ENCODE results near the gene MEGF11. TPM values are rescaled to one million over a fixed set of nuclear protein-coding genes. Genes with fewer than 3 reads are reported as not detected.

MEGF11 gene
- total RNA-seq, 4 donors from 2014 or later, result 0.87 to 7.3 (median 4.9) TPM

DNA sequence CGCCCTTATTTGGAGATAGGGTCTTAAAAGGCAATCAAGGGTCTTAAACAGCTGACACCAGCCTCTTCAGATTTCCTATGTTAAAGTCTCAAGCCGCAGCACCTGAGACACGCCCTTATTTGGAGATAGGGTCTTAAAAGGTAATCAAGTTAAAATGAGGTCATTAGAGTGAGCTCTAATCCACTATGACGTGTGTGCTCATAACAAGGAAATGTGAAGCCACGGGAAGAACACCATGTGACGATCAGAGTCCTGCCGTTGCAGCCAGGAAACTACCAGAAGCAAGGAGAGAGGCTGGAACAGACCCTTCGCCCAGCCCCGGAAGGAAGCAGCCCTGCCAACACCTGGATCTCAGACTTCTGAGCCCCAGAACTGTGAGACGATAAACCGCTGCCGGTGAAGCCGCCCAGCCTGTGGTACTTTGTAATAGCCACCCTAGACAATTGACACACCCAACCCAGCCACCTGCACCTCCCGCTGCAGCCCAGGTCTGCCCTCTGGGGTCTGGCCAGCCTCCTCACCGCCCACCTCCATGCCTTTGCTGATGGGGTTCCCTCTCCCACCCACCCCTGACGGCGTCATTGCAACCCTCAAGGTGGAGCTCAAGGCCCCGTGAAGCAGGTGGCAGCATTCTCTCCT, 137.9 kb downstream of the MEGF11 start:
- Histone ChIP-seq H3K27ac (no peak overlapping the region), H3K36me3 (no peaks in the 10 kb centered on the region), H3K9me3 (no peaks in the 10 kb centered on the region), H3K4me3 (no peak overlapping the region), H3K27me3 (peaks cover 0 to 15% of the 10 kb centered on the region in 2 donors), H3K4me1 (no peaks in the 10 kb centered on the region)
- DNase-seq (ENCODE audit: low spot score in 2 of 2), result no peak
- WGBS, 2 donors, result 56 to 66% methylated on average over 18 of the region's 18 CpGs
- no peak for TF ChIP-seq POLR2A (IDR thresholded peaks at IDR 0.05)

DNA sequence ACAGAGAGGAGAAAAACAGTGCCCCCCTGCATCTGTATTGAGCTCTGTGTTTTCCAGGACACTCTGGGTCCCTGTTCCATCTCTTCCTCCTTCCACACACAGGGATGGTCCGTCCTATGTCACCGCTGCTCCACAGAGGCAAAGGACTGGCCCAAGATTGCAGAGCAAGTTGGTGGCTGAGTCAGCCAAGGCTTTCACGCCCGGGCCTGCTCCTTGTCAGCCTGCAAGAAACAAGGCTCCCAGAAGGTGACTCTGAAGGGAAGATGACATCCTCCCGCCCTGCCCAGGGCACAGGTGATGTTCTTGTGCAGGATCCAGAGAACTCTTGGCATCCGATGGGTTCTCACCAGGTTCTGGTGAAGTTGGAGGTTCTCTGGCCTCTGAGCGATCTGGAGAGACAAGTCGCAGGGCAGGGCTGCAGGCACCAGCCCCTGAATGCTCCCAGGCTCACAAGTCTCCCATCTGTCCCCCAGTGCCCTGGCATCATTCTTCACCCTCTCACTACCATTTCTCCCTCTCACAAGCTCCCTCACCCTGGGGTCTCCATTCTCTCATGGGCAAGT, 138.6 kb downstream of the MEGF11 start:
- Histone ChIP-seq H3K4me1 (no peaks in the 10 kb centered on the region), H3K36me3 (no peaks in the 10 kb centered on the region), H3K27ac (no peak overlapping the region), H3K27me3 (peaks cover 0 to 20% of the 10 kb centered on the region in 2 donors), H3K9me3 (no peaks in the 10 kb centered on the region), H3K4me3 (no peak overlapping the region)
- DNase-seq (ENCODE audit: low spot score in 2 of 2), result no peak
- TF ChIP-seq, protein P1, sequence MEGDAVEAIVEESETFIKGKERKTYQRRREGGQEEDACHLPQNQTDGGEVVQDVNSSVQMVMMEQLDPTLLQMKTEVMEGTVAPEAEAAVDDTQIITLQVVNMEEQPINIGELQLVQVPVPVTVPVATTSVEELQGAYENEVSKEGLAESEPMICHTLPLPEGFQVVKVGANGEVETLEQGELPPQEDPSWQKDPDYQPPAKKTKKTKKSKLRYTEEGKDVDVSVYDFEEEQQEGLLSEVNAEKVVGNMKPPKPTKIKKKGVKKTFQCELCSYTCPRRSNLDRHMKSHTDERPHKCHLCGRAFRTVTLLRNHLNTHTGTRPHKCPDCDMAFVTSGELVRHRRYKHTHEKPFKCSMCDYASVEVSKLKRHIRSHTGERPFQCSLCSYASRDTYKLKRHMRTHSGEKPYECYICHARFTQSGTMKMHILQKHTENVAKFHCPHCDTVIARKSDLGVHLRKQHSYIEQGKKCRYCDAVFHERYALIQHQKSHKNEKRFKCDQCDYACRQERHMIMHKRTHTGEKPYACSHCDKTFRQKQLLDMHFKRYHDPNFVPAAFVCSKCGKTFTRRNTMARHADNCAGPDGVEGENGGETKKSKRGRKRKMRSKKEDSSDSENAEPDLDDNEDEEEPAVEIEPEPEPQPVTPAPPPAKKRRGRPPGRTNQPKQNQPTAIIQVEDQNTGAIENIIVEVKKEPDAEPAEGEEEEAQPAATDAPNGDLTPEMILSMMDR (IDR thresholded peaks at IDR 0.05), result no peak
- TF ChIP-seq POLR2A (IDR thresholded peaks at IDR 0.05) (no peak), EP300 (IDR thresholded peaks at IDR 0.05) (no peak)
- 89 to 90% methylated on average over 6 to 8 of the region's 8 CpGs for WGBS, 2 donors

DNA sequence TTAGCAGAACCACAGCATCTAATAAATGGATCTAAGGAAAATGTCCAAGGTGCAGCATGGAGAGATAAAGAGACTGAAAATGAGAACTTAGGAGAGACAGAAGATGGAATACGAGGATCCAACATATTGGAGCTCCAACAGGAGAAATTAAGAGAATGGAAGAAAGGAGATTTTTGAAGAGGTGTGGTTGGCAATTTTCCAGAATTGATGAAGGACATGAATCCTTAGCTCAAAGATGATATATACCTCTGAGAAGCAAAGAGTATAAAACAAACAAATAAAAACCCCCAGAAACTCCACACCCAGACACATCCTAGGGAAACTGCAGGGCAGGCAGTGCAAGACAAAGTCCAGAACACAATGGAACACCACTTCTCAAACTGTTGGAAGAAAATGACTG, 141.2 kb downstream of the MEGF11 start:
- 72 to 89% methylated on average over 1 of the region's 1 CpG for WGBS, 2 donors
- H3K36me3 ChIP-seq, result no peaks in the 10 kb centered on the region
- no peak for DNase-seq (ENCODE audit: low spot score in 2 of 2)
- no peaks in the 10 kb centered on the region for H3K4me1 ChIP-seq
- no peaks in the 10 kb centered on the region for H3K9me3 ChIP-seq
- H3K4me3 ChIP-seq, result no peak overlapping the region
- no peak for TF ChIP-seq POLR2A (IDR thresholded peaks at IDR 0.05)
- no peak for TF ChIP-seq EP300 (IDR thresholded peaks at IDR 0.05)
- TF ChIP-seq, protein P1 (IDR thresholded peaks at IDR 0.05), result no peak
- peaks cover 0 to 24% of the 10 kb centered on the region in 2 donors for H3K27me3 ChIP-seq
- H3K27ac ChIP-seq, result no peak overlapping the region

DNA sequence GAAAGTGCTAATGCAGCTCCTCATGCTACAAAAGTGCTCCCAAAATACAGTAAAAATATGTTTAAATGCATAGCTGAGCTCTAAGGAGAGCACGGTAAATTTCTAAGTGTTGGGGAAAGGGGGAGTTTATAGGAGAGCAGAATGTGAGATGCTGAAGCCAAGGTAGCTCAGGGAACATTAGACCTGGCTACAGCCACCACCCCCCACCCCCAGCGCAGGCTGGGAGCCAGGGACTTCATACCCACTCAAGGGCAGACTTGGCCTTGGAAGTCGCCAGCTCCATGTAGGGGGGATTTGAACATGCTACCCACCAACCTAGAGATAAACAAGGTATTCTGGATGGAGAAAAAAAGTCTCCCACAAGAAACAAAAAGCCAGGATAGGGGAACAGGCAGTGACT, 142.2 kb downstream of the MEGF11 start:
- 85 to 86% methylated on average over 3 of the region's 3 CpGs for WGBS, 2 donors
- no peak for DNase-seq (ENCODE audit: low spot score in 2 of 2)
- H3K27ac ChIP-seq, result no peak overlapping the region

DNA sequence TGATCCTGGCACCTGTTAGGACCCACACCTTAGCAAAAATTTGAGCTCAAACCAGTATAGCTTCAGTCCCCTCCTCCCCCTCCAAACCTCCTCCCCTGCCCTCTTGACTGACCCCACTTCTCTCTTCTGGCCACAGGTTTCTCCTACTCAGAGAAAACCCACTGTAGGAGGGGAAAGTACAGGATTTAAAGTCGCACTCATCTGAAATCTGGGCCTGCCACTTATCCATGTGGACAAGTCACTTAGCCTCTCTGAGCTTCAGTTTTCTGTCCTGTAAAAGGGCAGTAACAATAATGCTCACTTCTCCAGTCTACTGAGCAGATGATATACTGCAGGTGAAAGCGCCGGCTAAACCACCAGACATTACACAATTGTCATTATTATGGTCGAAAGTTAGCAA, 142.7 kb downstream of the MEGF11 start:
- Histone ChIP-seq H3K4me1 (no peaks in the 10 kb centered on the region), H3K9me3 (no peaks in the 10 kb centered on the region), H3K27me3 (peaks cover 0 to 32% of the 10 kb centered on the region in 2 donors), H3K36me3 (no peaks in the 10 kb centered on the region), H3K27ac (no peak overlapping the region), H3K4me3 (no peak overlapping the region)
- WGBS, 2 donors, result 74 to 90% methylated on average over 4 of the region's 4 CpGs
- no peak for DNase-seq (ENCODE audit: low spot score in 2 of 2)
- TF ChIP-seq, protein P1 (IDR thresholded peaks at IDR 0.05), result no peak
- TF ChIP-seq EP300 (IDR thresholded peaks at IDR 0.05) (no peak), POLR2A (IDR thresholded peaks at IDR 0.05) (no peak)

More for the DNA sequence above, 142.2 kb downstream of the MEGF11 start:
- H3K4me1 ChIP-seq, result no peaks in the 10 kb centered on the region
- TF ChIP-seq POLR2A (IDR thresholded peaks at IDR 0.05) (no peak), EP300 (IDR thresholded peaks at IDR 0.05) (no peak)
- TF ChIP-seq, protein P1 (IDR thresholded peaks at IDR 0.05), result no peak
- peaks cover 0 to 32% of the 10 kb centered on the region in 2 donors for H3K27me3 ChIP-seq
- H3K36me3 ChIP-seq, result no peaks in the 10 kb centered on the region
- H3K4me3 ChIP-seq, result no peak overlapping the region
- no peaks in the 10 kb centered on the region for H3K9me3 ChIP-seq
